B cell (primary cell): ENCODE measurements around the gene COL4A5.

ENCODE experiments used
- EZH2 ChIP-seq: IDR thresholded peaks from 2 replicates; pipeline ENCODE4 v1.6.1; 2012; ENCODE audit warnings: borderline replicate concordance, low read depth, mild to moderate bottlenecking, moderate library complexity, low read length; ENCODE audit not compliant: insufficient read depth, poor library complexity, severe bottlenecking
- TF ChIP-seq, protein P1 (sequence below): fragments of 200-600 bp; IDR thresholded peaks from one replicate; pipeline ENCODE4 v1.8.0; 2022; ENCODE audit warnings: antibody characterized with exemption, mild to moderate bottlenecking

DNA sequence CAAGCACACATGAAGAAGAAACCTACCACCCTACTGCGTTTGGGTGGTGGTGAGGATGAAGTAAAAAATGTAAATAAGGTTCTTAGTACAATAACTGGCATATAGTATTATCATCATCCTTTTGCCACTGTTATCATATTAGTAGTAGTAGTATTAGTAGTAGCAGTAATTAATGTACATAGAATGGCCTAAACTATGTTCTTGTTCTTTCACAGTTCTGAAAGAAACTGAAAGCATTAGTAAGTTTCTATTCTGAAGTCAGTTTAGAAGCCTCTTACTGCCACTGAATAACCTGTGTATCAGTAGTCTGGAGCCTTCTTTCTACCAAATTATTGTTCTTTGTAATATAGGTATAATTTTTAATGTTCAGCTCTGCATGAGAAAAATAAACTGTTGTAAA, 22.4 kb upstream of the COL4A5 start:
- TF ChIP-seq, protein P1, sequence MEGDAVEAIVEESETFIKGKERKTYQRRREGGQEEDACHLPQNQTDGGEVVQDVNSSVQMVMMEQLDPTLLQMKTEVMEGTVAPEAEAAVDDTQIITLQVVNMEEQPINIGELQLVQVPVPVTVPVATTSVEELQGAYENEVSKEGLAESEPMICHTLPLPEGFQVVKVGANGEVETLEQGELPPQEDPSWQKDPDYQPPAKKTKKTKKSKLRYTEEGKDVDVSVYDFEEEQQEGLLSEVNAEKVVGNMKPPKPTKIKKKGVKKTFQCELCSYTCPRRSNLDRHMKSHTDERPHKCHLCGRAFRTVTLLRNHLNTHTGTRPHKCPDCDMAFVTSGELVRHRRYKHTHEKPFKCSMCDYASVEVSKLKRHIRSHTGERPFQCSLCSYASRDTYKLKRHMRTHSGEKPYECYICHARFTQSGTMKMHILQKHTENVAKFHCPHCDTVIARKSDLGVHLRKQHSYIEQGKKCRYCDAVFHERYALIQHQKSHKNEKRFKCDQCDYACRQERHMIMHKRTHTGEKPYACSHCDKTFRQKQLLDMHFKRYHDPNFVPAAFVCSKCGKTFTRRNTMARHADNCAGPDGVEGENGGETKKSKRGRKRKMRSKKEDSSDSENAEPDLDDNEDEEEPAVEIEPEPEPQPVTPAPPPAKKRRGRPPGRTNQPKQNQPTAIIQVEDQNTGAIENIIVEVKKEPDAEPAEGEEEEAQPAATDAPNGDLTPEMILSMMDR: no peak
- TF ChIP-seq EZH2: no peak
